Measurements from ENCODE around the gene RPL18A. TPM values are rescaled to one million over a fixed set of nuclear protein-coding genes. Genes with fewer than 3 reads are reported as not detected.

RPL18A gene
- total RNA-seq = 1,000 to 10,000 TPM; 2,413 to 3,932 (median 3,224) TPM
- 1,000 to 10,000 TPM; 4,242 to 4,833 TPM for polyA plus RNA-seq
- total RNA-seq = 627 reads per million, percentile 98 among the genes with 10 or more reads in this experiment

GRCh38 chr19:17859533-17860330 lies at the start of gene RPL18A:
Gene RPL18A (plus strand): TSS chr19:17859910. CDS start chr19:17859957, 47 bp downstream.
- H3K9me3 Mint-ChIP-seq = peaks cover 0 to 7% (median 0%) of the 10 kb centered on the region in 11 donors
- peak; percentile 97 for ATAC-seq
- peak within 1 kb of the TSS; percentile 95 to 100 (median 98) for H3K4me3 Mint-ChIP-seq

GRCh38 chr19:17811103-17811502 lies 48.6 kb upstream of the RPL18A start:
- H3K36me3 Mint-ChIP-seq = peaks cover 0 to 4% (median 0%) of the 10 kb centered on the region in 5 donors
- H3K4me1 ChIP-seq (ENCODE audit: control insufficient read depth in 2 of 2, insufficient read depth in 2 of 2, low read length in 2 of 2) = peaks cover 0 to 12% of the 10 kb centered on the region in 2 donors
- no peaks in the 10 kb centered on the region for H3K27me3 ChIP-seq (ENCODE audit: control insufficient read depth in 2 of 2, insufficient read depth in 2 of 2, low read length in 2 of 2)
- H3K9me3 ChIP-seq (ENCODE audit: control insufficient read depth in 2 of 3, low read length in 3 of 3) = no peaks in the 10 kb centered on the region
- no peak for DNase-seq
- peaks cover 0 to under 1% (median 0%) of the 10 kb centered on the region in 3 experiments for H3K36me3 ChIP-seq (ENCODE audit: control insufficient read depth in 2 of 3, insufficient read depth in 3 of 3, low read length in 3 of 3)
- H3K27me3 Mint-ChIP-seq = peaks cover 0 to 8% (median 0%) of the 10 kb centered on the region in 5 donors
- ChIA-PET POLR2A (interaction anchor here (1.0 kb wide), 1 partner anchor 39 kb away, joined by 3 read pairs; no protein-coding TSS in a partner anchor), CTCF (no interaction called here)
- no peak overlapping the region for H3K4me3 Mint-ChIP-seq
- no peaks in the 10 kb centered on the region for H3K9me3 Mint-ChIP-seq
- no peak overlapping the region for H3K27ac Mint-ChIP-seq
- no peak for ATAC-seq
- intact Hi-C loops (cut with micrococcal nuclease) = no loop called here
- peaks cover 0 to 25% (median 12%) of the 10 kb centered on the region in 7 donors for H3K4me1 Mint-ChIP-seq
- no peak overlapping the region for H3K4me3 ChIP-seq (ENCODE audit: low read length)
- no peak overlapping the region for H3K27ac ChIP-seq (ENCODE audit: low read depth, low read length)

More at GRCh38 chr19:17859533-17860330, at the start of gene RPL18A:
- Histone ChIP-seq H3K9me3 (ENCODE audit: control insufficient read depth in 2 of 3, low read length in 3 of 3) (no peaks in the 10 kb centered on the region), H3K4me1 (ENCODE audit: control insufficient read depth in 2 of 2, insufficient read depth in 2 of 2, low read length in 2 of 2) (peaks cover 18 to 19% of the 10 kb centered on the region in 2 donors), H3K27ac (ENCODE audit: low read depth, low read length) (peak within 1 kb of the TSS; percentile 84), H3K27me3 (ENCODE audit: control insufficient read depth in 2 of 2, insufficient read depth in 2 of 2, low read length in 2 of 2) (no peaks in the 10 kb centered on the region), H3K36me3 (ENCODE audit: control insufficient read depth in 2 of 3, insufficient read depth in 3 of 3, low read length in 3 of 3) (peaks cover 11 to 40% (median 14%) of the 10 kb centered on the region in 3 experiments), H3K4me3 (ENCODE audit: low read length) (peak within 1 kb of the TSS; percentile 96)
- Mint-ChIP-seq H3K27ac (peak within 1 kb of the TSS; percentile 93 to 99 (median 98)), H3K4me1 (peaks cover 17 to 48% (median 33%) of the 10 kb centered on the region in 7 donors), H3K27me3 (peaks cover 0 to 5% (median 0%) of the 10 kb centered on the region in 5 donors), H3K36me3 (peaks cover 0 to 26% (median 10%) of the 10 kb centered on the region in 5 donors)
- intact Hi-C loops (cut with micrococcal nuclease) = loop anchor here (1.0 to 10.0 kb wide), 16 partner anchors 9 to 440 kb away; partner anchors contain the start of genes MAP1S (in 1 of the 2), PGLS (in 1 of the 2) and SLC27A1 (in 1 of the 2)
- ChIA-PET CTCF (interaction anchor here (0.6 to 7.1 kb wide), 27 partner anchors 10 to 479 kb away, joined by 3 to 124 read pairs (median 4); partner anchors contain the start of genes CCDC124, FCHO1, JAK3 and SLC5A5), POLR2A (interaction anchor here (0.5 to 4.0 kb wide), 37 partner anchors 8 to 440 kb away, joined by 3 to 117 read pairs (median 4); partner anchors contain the start of genes CCDC124, JAK3, JUND and MAP1S)
- peak; percentile 83 to 100 (median 98) for DNase-seq

GRCh38 chr19:17811681-17812080 lies 48.0 kb upstream of the RPL18A start:
- ChIA-PET CTCF (no interaction called here), POLR2A (interaction anchor here (1.0 kb wide), 1 partner anchor 8 kb away, joined by 4 read pairs; no protein-coding TSS in a partner anchor)
- H3K36me3 Mint-ChIP-seq = peaks cover 0 to 8% (median 0%) of the 10 kb centered on the region in 5 donors
- Histone ChIP-seq H3K4me1 (ENCODE audit: control insufficient read depth in 2 of 2, insufficient read depth in 2 of 2, low read length in 2 of 2) (peaks cover 0 to 8% of the 10 kb centered on the region in 2 donors), H3K27me3 (ENCODE audit: control insufficient read depth in 2 of 2, insufficient read depth in 2 of 2, low read length in 2 of 2) (no peaks in the 10 kb centered on the region), H3K4me3 (ENCODE audit: low read length) (no peak overlapping the region), H3K27ac (ENCODE audit: low read depth, low read length) (no peak overlapping the region), H3K9me3 (ENCODE audit: control insufficient read depth in 2 of 3, low read length in 3 of 3) (no peaks in the 10 kb centered on the region), H3K36me3 (ENCODE audit: control insufficient read depth in 2 of 3, insufficient read depth in 3 of 3, low read length in 3 of 3) (peaks cover 0 to 6% (median 0%) of the 10 kb centered on the region in 3 experiments)
- no peak overlapping the region for H3K27ac Mint-ChIP-seq
- no peaks in the 10 kb centered on the region for H3K9me3 Mint-ChIP-seq
- intact Hi-C loops (cut with micrococcal nuclease) = no loop called here
- ATAC-seq (no peak), DNase-seq (no peak)
- peaks cover 0 to 8% (median 0%) of the 10 kb centered on the region in 5 donors for H3K27me3 Mint-ChIP-seq
- no peak overlapping the region for H3K4me3 Mint-ChIP-seq
- H3K4me1 Mint-ChIP-seq = peaks cover 0 to 21% (median 9%) of the 10 kb centered on the region in 7 donors

GRCh38 chr19:17812099-17812498 lies 47.6 kb upstream of the RPL18A start:
- Histone ChIP-seq H3K27ac (ENCODE audit: low read depth, low read length) (no peak overlapping the region), H3K9me3 (ENCODE audit: control insufficient read depth in 2 of 3, low read length in 3 of 3) (no peaks in the 10 kb centered on the region), H3K36me3 (ENCODE audit: control insufficient read depth in 2 of 3, insufficient read depth in 3 of 3, low read length in 3 of 3) (peaks cover 0 to 7% (median 0%) of the 10 kb centered on the region in 3 experiments), H3K4me1 (ENCODE audit: control insufficient read depth in 2 of 2, insufficient read depth in 2 of 2, low read length in 2 of 2) (peaks cover 0 to 7% of the 10 kb centered on the region in 2 donors), H3K4me3 (ENCODE audit: low read length) (no peak overlapping the region), H3K27me3 (ENCODE audit: control insufficient read depth in 2 of 2, insufficient read depth in 2 of 2, low read length in 2 of 2) (no peaks in the 10 kb centered on the region)
- H3K4me3 Mint-ChIP-seq = no peak overlapping the region
- H3K27ac Mint-ChIP-seq = peak overlapping the region in 1 of 9 donors; percentile 42
- peaks cover 0 to 8% (median 0%) of the 10 kb centered on the region in 5 donors for H3K36me3 Mint-ChIP-seq
- ATAC-seq = no peak
- ChIA-PET CTCF (no interaction called here), POLR2A (interaction anchor here (0.7 to 1.0 kb wide), 2 partner anchors 9 to 15 kb away, joined by 3 to 4 read pairs; no protein-coding TSS in a partner anchor)
- no peak for DNase-seq
- intact Hi-C loops (cut with micrococcal nuclease) = no loop called here
- H3K4me1 Mint-ChIP-seq = peaks cover 0 to 17% (median 9%) of the 10 kb centered on the region in 7 donors
- H3K9me3 Mint-ChIP-seq = no peaks in the 10 kb centered on the region
- peaks cover 0 to 6% (median 0%) of the 10 kb centered on the region in 5 donors for H3K27me3 Mint-ChIP-seq

GRCh38 chr19:17817668-17818363 lies 41.9 kb upstream of the RPL18A start:
- peaks cover 0 to 7% (median 0%) of the 10 kb centered on the region in 3 experiments for H3K36me3 ChIP-seq (ENCODE audit: control insufficient read depth in 2 of 3, insufficient read depth in 3 of 3, low read length in 3 of 3)
- no peak for ATAC-seq
- Mint-ChIP-seq H3K4me1 (peaks cover 0 to 4% (median 0%) of the 10 kb centered on the region in 7 donors), H3K27ac (peak overlapping the region in 2 of 9 donors; percentile 60 to 77), H3K27me3 (no peaks in the 10 kb centered on the region), H3K4me3 (no peak overlapping the region), H3K36me3 (peaks cover 0 to 8% (median 0%) of the 10 kb centered on the region in 5 donors), H3K9me3 (no peaks in the 10 kb centered on the region)
- no peak overlapping the region for H3K27ac ChIP-seq (ENCODE audit: low read depth, low read length)
- no peaks in the 10 kb centered on the region for H3K27me3 ChIP-seq (ENCODE audit: control insufficient read depth in 2 of 2, insufficient read depth in 2 of 2, low read length in 2 of 2)
- no peaks in the 10 kb centered on the region for H3K9me3 ChIP-seq (ENCODE audit: control insufficient read depth in 2 of 3, low read length in 3 of 3)
- CTCF ChIA-PET = no interaction called here
- DNase-seq = no peak
- intact Hi-C loops (cut with micrococcal nuclease) = no loop called here
- H3K4me1 ChIP-seq (ENCODE audit: control insufficient read depth in 2 of 2, insufficient read depth in 2 of 2, low read length in 2 of 2) = no peaks in the 10 kb centered on the region
- H3K4me3 ChIP-seq (ENCODE audit: low read length) = no peak overlapping the region
- POLR2A ChIA-PET = no interaction called here

- Mint-ChIP-seq H3K9me3 (peaks cover 0 to 2% (median 0%) of the 10 kb centered on the region in 11 donors), H3K27me3 (no peaks in the 10 kb centered on the region), H3K4me1 (peaks cover 0 to 9% (median 0%) of the 10 kb centered on the region in 7 donors), H3K4me3 (no peak within 1 kb of the TSS), H3K27ac (peak within 1 kb of the TSS in 2 of 9 donors; percentile 14 to 40), H3K36me3 (peaks cover 0 to 11% (median 0%) of the 10 kb centered on the region in 5 donors)
- intact Hi-C loops (cut with micrococcal nuclease) = no loop called here
- H3K4me1 ChIP-seq (ENCODE audit: control insufficient read depth in 2 of 2, insufficient read depth in 2 of 2, low read length in 2 of 2) = no peaks in the 10 kb centered on the region
- ChIA-PET CTCF (no interaction called here), POLR2A (no interaction called here)
- peaks cover 0 to 17% (median 0%) of the 10 kb centered on the region in 3 experiments for H3K36me3 ChIP-seq (ENCODE audit: control insufficient read depth in 2 of 3, insufficient read depth in 3 of 3, low read length in 3 of 3)
- no peaks in the 10 kb centered on the region for H3K27me3 ChIP-seq (ENCODE audit: control insufficient read depth in 2 of 2, insufficient read depth in 2 of 2, low read length in 2 of 2)
- no peaks in the 10 kb centered on the region for H3K9me3 ChIP-seq (ENCODE audit: control insufficient read depth in 2 of 3, low read length in 3 of 3)
- no peak within 1 kb of the TSS for H3K4me3 ChIP-seq (ENCODE audit: low read length)
- ATAC-seq (peak; percentile 18), DNase-seq (no peak)
- no peak within 1 kb of the TSS for H3K27ac ChIP-seq (ENCODE audit: low read depth, low read length)
Measured at GRCh38 chr19:17821190-17821589, 38.5 kb upstream of the RPL18A start, which contains the start of gene INSL3. Gene INSL3 (minus strand): TSS chr19:17821519. CDS start chr19:17821506, 13 bp downstream.

All from naive thymus-derived CD4-positive, alpha-beta T cell (primary cell).